Ascending aorta (tissue), 2 donors: Measurements from ENCODE around the gene SNRPA. TPM values are rescaled to one million over a fixed set of nuclear protein-coding genes. Genes with fewer than 3 reads are reported as not detected.
A peak's percentile ranks its signal among the peaks of the same experiment; 100 is the strongest.

Experiments used
- DNase-seq, 2 donors: peaks; one replicate each; pipeline ENCODE4 v3.0.0-alpha.2; 2019; ENCODE audit warnings: low spot score in 2 of 2
- H3K27ac ChIP-seq, 2 donors: fragments of 200-600 bp; sonication (generic); one replicate each; pipeline ENCODE4 v1.5.1; 2016 to 2017; ENCODE audit warnings: mild to moderate bottlenecking in 1 of 2
- H3K27me3 ChIP-seq: fragments of 200-600 bp; sonication (generic); one replicate; pipeline ENCODE4 v1.5.1; 2017
- H3K36me3 ChIP-seq, 2 donors: fragments of 200-600 bp; sonication (generic); one replicate each; pipeline ENCODE4 v1.5.1; 2016
- H3K4me1 ChIP-seq, 2 donors: fragments of 200-600 bp; sonication (generic); one replicate each; pipeline ENCODE4 v1.5.1; 2016 to 2017; ENCODE audit warnings: mild to moderate bottlenecking in 1 of 2
- H3K4me3 ChIP-seq, 2 donors: fragments of 200-600 bp; sonication (generic); one replicate each; pipeline ENCODE4 v1.5.1; 2016 to 2017; ENCODE audit warnings: mild to moderate bottlenecking in 1 of 2
- H3K9me3 ChIP-seq, 2 donors: fragments of 200-600 bp; sonication (generic); one replicate each; pipeline ENCODE4 v1.5.1; 2016
- intact Hi-C: fragments of 100-400 bp; cut with DNase I; formaldehyde crosslinking; loops from one replicate; pipeline ENCODE4 v1.15.1; 2023
- total RNA-seq: library from RNA; depleted of rRNA; stranded (reverse); fragments of >200 nt; gene quantifications from one replicate; pipeline ENCODE4 v1.1.0, GENCODE V29; 2016
- TF ChIP-seq, protein P1 (sequence below), 3 experiments: fragments of 200-600 bp in 2 of 3; fragments of 450-650 bp in 1 of 3; sonication (generic) in 2 of 3; IDR thresholded peaks; one replicate each; pipeline ENCODE4 v1.5.1; 2016 to 2019; ENCODE audit warnings: antibody characterized with exemption in 3 of 3, mild to moderate bottlenecking in 1 of 3, moderate library complexity in 1 of 3

The SNRPA gene
- total RNA-seq, 1 donor from 2014 or later, result 154 TPM

DNA sequence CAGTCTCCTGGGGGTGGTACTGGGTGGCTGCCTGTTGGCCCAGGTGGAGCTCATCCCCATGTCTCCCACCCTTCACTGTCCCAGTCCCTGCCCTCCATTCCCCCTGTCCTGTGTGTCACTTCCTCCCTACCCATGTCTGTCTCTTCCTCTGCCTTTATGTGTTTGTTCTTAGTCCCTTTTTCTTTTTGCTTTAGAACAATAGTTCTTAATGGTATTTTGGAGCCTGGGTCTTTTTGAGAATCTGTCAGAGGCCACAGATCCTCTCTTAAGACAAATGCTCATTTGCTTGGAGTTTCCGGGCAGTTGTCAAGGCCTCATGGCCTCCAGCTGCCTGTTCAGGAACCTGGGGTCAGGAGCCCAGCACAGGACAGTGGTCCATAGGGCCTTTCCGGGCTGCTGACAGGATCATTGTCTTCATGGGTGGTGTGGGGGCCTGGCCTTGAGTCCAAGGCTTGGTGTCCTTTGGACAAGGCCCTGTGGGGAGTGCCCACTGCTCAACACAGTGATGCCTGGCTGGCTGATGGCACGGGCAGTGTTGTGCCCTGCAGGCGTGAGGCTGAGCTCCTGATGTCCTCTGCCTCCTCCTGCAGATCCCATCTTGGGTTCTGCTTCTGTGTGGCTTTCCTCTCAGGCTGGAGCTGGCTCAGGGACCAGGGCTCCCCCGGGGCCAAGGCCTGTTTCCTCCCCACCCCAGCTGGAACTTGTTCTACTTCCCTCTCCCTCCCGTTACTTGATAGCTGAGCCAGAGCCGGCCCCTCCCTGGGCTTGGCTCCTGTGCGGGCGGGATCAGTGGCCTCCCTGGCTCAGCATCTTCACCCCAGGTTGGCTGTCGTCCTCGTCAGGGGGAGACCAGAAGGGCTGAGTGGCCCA lies 51.5 kb downstream of the SNRPA start:
- TF ChIP-seq, protein P1, sequence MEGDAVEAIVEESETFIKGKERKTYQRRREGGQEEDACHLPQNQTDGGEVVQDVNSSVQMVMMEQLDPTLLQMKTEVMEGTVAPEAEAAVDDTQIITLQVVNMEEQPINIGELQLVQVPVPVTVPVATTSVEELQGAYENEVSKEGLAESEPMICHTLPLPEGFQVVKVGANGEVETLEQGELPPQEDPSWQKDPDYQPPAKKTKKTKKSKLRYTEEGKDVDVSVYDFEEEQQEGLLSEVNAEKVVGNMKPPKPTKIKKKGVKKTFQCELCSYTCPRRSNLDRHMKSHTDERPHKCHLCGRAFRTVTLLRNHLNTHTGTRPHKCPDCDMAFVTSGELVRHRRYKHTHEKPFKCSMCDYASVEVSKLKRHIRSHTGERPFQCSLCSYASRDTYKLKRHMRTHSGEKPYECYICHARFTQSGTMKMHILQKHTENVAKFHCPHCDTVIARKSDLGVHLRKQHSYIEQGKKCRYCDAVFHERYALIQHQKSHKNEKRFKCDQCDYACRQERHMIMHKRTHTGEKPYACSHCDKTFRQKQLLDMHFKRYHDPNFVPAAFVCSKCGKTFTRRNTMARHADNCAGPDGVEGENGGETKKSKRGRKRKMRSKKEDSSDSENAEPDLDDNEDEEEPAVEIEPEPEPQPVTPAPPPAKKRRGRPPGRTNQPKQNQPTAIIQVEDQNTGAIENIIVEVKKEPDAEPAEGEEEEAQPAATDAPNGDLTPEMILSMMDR (IDR thresholded peaks at IDR 0.05), result no peak
- Histone ChIP-seq H3K27ac (peak overlapping the region; percentile 77 to 90), H3K4me1 (peaks cover 40 to 66% of the 10 kb centered on the region in 2 donors), H3K36me3 (peaks cover 11 to 25% of the 10 kb centered on the region in 2 donors), H3K4me3 (peak overlapping the region; percentile 24 to 99), H3K9me3 (no peaks in the 10 kb centered on the region), H3K27me3 (no peaks in the 10 kb centered on the region)
- intact Hi-C loops, result no loop called here
- no peak for DNase-seq

- peaks cover 19 to 33% of the 10 kb centered on the region in 2 donors for H3K36me3 ChIP-seq
- peak overlapping the region; percentile 24 to 99 for H3K4me3 ChIP-seq
- H3K27me3 ChIP-seq, result no peaks in the 10 kb centered on the region
- H3K27ac ChIP-seq, result peak overlapping the region; percentile 77 to 90
- no peak for DNase-seq
- TF ChIP-seq, protein P1 (IDR thresholded peaks at IDR 0.05), result no peak
- no peaks in the 10 kb centered on the region for H3K9me3 ChIP-seq
- H3K4me1 ChIP-seq, result peaks cover 40 to 61% of the 10 kb centered on the region in 2 donors
- intact Hi-C loops, result no loop called here
These were observed 52.3 kb downstream of the SNRPA start for GRCh38 chr19:40803170-40803856.

- TF ChIP-seq, protein P1 (IDR thresholded peaks at IDR 0.05), result no peak
- intact Hi-C loops, result no loop called here
- Histone ChIP-seq H3K4me1 (peaks cover 40 to 61% of the 10 kb centered on the region in 2 donors), H3K27ac (peak overlapping the region; percentile 77 to 90), H3K9me3 (no peaks in the 10 kb centered on the region), H3K36me3 (peaks cover 21 to 40% of the 10 kb centered on the region in 2 donors), H3K27me3 (no peaks in the 10 kb centered on the region), H3K4me3 (peak overlapping the region in 1 of 2 donors; percentile 99)
- DNase-seq, result no peak
These were observed 53.1 kb downstream of the SNRPA start for GRCh38 chr19:40803857-40804782.

DNA sequence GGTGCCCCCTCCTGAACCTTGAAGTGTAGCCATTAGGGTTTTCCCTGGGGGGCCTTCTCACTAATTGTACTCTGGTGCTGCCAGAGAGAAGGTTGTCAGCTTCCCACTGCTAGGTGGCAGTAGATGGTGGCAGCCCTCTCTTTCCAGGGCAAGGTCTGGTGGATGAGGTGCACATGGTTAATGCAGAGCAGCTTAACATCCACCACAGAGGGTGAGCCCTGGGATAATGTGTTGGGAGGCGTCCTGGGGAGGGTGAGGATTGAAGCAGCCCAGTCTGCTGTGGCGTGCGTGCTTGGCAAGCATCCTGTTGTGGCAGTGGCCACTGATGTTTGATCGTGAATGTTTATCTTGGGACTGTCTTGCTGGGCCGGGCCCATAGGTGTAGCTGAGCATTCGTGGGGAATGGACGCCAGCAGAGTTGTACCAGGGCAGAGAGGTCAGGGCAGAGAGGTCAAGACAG lies 53.8 kb downstream of the SNRPA start:
- TF ChIP-seq, protein P1 (IDR thresholded peaks at IDR 0.05), result no peak
- H3K4me1 ChIP-seq, result peaks cover 40 to 63% of the 10 kb centered on the region in 2 donors
- H3K27ac ChIP-seq, result peak overlapping the region; percentile 53 to 90
- peaks cover 21 to 40% of the 10 kb centered on the region in 2 donors for H3K36me3 ChIP-seq
- intact Hi-C loops, result no loop called here
- H3K9me3 ChIP-seq, result no peaks in the 10 kb centered on the region
- H3K4me3 ChIP-seq, result no peak overlapping the region
- H3K27me3 ChIP-seq, result no peaks in the 10 kb centered on the region
- DNase-seq, result no peak

DNA sequence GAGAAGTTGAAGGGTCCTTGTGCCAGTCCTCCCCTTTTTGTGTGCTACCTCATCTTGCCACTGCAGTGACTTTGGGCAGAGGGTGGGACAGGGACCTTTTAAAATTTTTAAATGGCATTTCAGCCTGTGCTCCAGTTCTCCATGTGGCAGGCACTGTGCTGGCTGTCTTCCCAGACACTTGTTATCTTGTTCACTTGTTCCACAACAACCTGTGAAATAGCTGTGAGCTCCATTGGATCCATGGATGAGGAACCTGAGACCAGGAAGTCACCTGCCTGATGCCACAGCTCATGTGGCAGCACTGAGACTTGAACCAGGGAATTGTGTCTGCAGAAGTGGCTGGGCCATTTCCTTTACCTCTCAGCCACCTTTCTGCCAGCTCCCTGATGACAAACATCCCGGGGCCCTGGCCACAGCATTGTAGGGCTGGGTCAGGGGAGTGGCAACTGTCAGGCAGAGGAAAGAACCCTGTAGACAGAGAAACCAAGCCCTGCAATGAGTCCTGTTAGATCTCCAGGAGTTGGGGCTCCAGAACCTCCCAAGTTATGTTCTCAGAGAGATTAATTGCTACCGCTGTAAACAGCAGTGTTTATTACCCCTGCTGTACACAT lies 54.4 kb downstream of the SNRPA start:
- H3K36me3 ChIP-seq, result peaks cover 20 to 39% of the 10 kb centered on the region in 2 donors
- H3K27ac ChIP-seq, result peak overlapping the region; percentile 53 to 90
- no peak for DNase-seq
- H3K9me3 ChIP-seq, result no peaks in the 10 kb centered on the region
- no peaks in the 10 kb centered on the region for H3K27me3 ChIP-seq
- no peak overlapping the region for H3K4me3 ChIP-seq
- intact Hi-C loops, result no loop called here
- H3K4me1 ChIP-seq, result peaks cover 38 to 63% of the 10 kb centered on the region in 2 donors
- TF ChIP-seq, protein P1 (IDR thresholded peaks at IDR 0.05), result no peak
